Fibroblast of skin of scalp (primary cell): ENCODE data around the gene CYTH3.
"Not testable (repeated sequence)": the region's sequence is repeated elsewhere in the genome, so short reads cannot be mapped to it uniquely, and the experiment has no call there.

Experiments
- DNase-seq: peaks from one replicate; pipeline ENCODE4 v3.0.0-alpha.2; 2013

CYTH3 gene

GRCh38 chr7:6193709-6194108 is 78.7 kb downstream of the CYTH3 start:
- no peak for DNase-seq

GRCh38 chr7:6190563-6190962 is 81.9 kb downstream of the CYTH3 start:
- not testable (repeated sequence) for DNase-seq

GRCh38 chr7:6188389-6188788 is 84.0 kb downstream of the CYTH3 start:
- DNase-seq = no peak

- DNase-seq = no peak
Observed at GRCh38 chr7:6186577-6186976, 85.8 kb downstream of the CYTH3 start.

- DNase-seq = no peak
Observed at GRCh38 chr7:6182993-6183392, 89.4 kb downstream of the CYTH3 start.

GRCh38 chr7:6181136-6181535 is 91.3 kb downstream of the CYTH3 start:
- no peak for DNase-seq

- no peak for DNase-seq
Observed at GRCh38 chr7:6180344-6180725, 92.1 kb downstream of the CYTH3 start.

GRCh38 chr7:6179620-6180343 is 92.6 kb downstream of the CYTH3 start:
- DNase-seq = no peak

- no peak for DNase-seq
Observed at GRCh38 chr7:6178298-6179029, 94.0 kb downstream of the CYTH3 start.

- no peak for DNase-seq
Observed at GRCh38 chr7:6175645-6176044, 96.8 kb downstream of the CYTH3 start.

- DNase-seq = no peak
Observed at GRCh38 chr7:6172910-6173295, 99.5 kb downstream of the CYTH3 start.

GRCh38 chr7:6172224-6172909 is 100.1 kb downstream of the CYTH3 start:
- peak; percentile 35 for DNase-seq

- DNase-seq = no peak
Observed at GRCh38 chr7:6171532-6172223, 100.7 kb downstream of the CYTH3 start.

GRCh38 chr7:6170571-6171531 is 101.6 kb downstream of the CYTH3 start:
- DNase-seq = no peak

GRCh38 chr7:6169805-6170520 is 102.5 kb downstream of the CYTH3 start:
- DNase-seq = no peak

GRCh38 chr7:6168477-6168868 is 104.0 kb downstream of the CYTH3 start:
- no peak for DNase-seq

GRCh38 chr7:6167587-6168476 is 104.6 kb downstream of the CYTH3 start:
- no peak for DNase-seq

GRCh38 chr7:6167004-6167551 is 105.3 kb downstream of the CYTH3 start:
- DNase-seq = no peak

GRCh38 chr7:6166443-6166891 is 106.0 kb downstream of the CYTH3 start:
- DNase-seq = no peak
